HEK293 (cell line): ENCODE results near the gene RFNG.

Experiments used
- GFI1B ChIP-seq: fragments of 450-650 bp; formaldehyde crosslinking; IDR thresholded peaks from 2 replicates; pipeline ENCODE4 v1.5.1; 2016; ENCODE audit warnings: missing biosample characterization, missing genetic modification characterization
- GLIS1 ChIP-seq: fragments of 450-650 bp; formaldehyde crosslinking; IDR thresholded peaks from 2 replicates; pipeline ENCODE4 v1.5.1; 2016; ENCODE audit warnings: missing biosample characterization, missing genetic modification characterization
- KLF9 ChIP-seq: fragments of 450-650 bp; formaldehyde crosslinking; IDR thresholded peaks from 2 replicates; pipeline ENCODE4 v1.5.1; 2016; ENCODE audit warnings: missing biosample characterization, missing genetic modification characterization, low read depth
- SCRT1 ChIP-seq: fragments of 450-650 bp; formaldehyde crosslinking; IDR thresholded peaks from 2 replicates; pipeline ENCODE4 v1.5.1; 2016; ENCODE audit warnings: missing biosample characterization, missing genetic modification characterization, borderline replicate concordance
- SCRT2 ChIP-seq: fragments of 450-650 bp; formaldehyde crosslinking; IDR thresholded peaks from 2 replicates; pipeline ENCODE4 v1.5.1; 2016; ENCODE audit warnings: missing biosample characterization, missing genetic modification characterization
- TCF7L2 ChIP-seq: IDR thresholded peaks from 2 replicates; pipeline ENCODE4 v1.6.1; 2011; ENCODE audit warnings: low read depth, mild to moderate bottlenecking, inconsistent platforms, low read length, moderate library complexity, borderline replicate concordance
- TSHZ1 ChIP-seq: fragments of 450-650 bp; formaldehyde crosslinking; IDR thresholded peaks from 2 replicates; pipeline ENCODE4 v1.5.1; 2016; ENCODE audit warnings: missing biosample characterization, missing genetic modification characterization, borderline replicate concordance
- YY2 ChIP-seq: fragments of 450-650 bp; formaldehyde crosslinking; IDR thresholded peaks from 2 replicates; pipeline ENCODE4 v1.5.1; 2016; ENCODE audit warnings: missing biosample characterization, missing genetic modification characterization
- ZBTB1 ChIP-seq: fragments of 450-650 bp; formaldehyde crosslinking; IDR thresholded peaks from 2 replicates; pipeline ENCODE4 v1.5.1; 2016; ENCODE audit warnings: missing biosample characterization, missing genetic modification characterization
- ZBTB11 ChIP-seq: fragments of 450-650 bp; formaldehyde crosslinking; conservative IDR thresholded peaks from 2 replicates; pipeline ENCODE4 v1.5.1; 2016; ENCODE audit warnings: low read depth, missing biosample characterization, missing genetic modification characterization
- ZBTB7A ChIP-seq: fragments of 450-650 bp; formaldehyde crosslinking; IDR thresholded peaks from 2 replicates; pipeline ENCODE4 v1.5.1; 2016; ENCODE audit warnings: low read depth, missing biosample characterization, missing genetic modification characterization
- ZNF121 ChIP-seq: fragments of 450-650 bp; formaldehyde crosslinking; IDR thresholded peaks from 2 replicates; pipeline ENCODE4 v1.5.1; 2016; ENCODE audit warnings: missing biosample characterization, missing genetic modification characterization
- ZNF184 ChIP-seq: fragments of 450-650 bp; IDR thresholded peaks from 2 replicates; pipeline ENCODE4 v1.5.1; 2018; ENCODE audit warnings: missing biosample characterization, mild to moderate bottlenecking, missing genetic modification characterization
- ZNF24 ChIP-seq: fragments of 450-650 bp; formaldehyde crosslinking; IDR thresholded peaks from 2 replicates; pipeline ENCODE4 v1.5.1; 2016; ENCODE audit warnings: missing biosample characterization, missing genetic modification characterization
- ZNF248 ChIP-seq: fragments of 450-650 bp; formaldehyde crosslinking; IDR thresholded peaks from 2 replicates; pipeline ENCODE4 v1.5.1; 2017; ENCODE audit warnings: missing biosample characterization, missing genetic modification characterization
- ZNF341 ChIP-seq: fragments of 450-650 bp; formaldehyde crosslinking; IDR thresholded peaks from 2 replicates; pipeline ENCODE4; 2016; ENCODE audit warnings: low read depth, missing biosample characterization, missing genetic modification characterization
- ZNF350 ChIP-seq: fragments of 450-650 bp; formaldehyde crosslinking; IDR thresholded peaks from 2 replicates; pipeline ENCODE4 v1.5.0; 2017; ENCODE audit warnings: missing biosample characterization, mild to moderate bottlenecking, missing genetic modification characterization
- ZNF366 ChIP-seq: fragments of 450-650 bp; formaldehyde crosslinking; conservative IDR thresholded peaks from 2 replicates; pipeline ENCODE4 v1.5.1; 2016; ENCODE audit warnings: missing biosample characterization, missing genetic modification characterization
- ZNF426 ChIP-seq: fragments of 450-650 bp; formaldehyde crosslinking; IDR thresholded peaks from 2 replicates; pipeline ENCODE4 v1.5.1; 2017; ENCODE audit warnings: missing biosample characterization, missing genetic modification characterization, mild to moderate bottlenecking, inconsistent platforms, moderate library complexity
- ZNF433 ChIP-seq: fragments of 450-650 bp; formaldehyde crosslinking; IDR thresholded peaks from 2 replicates; pipeline ENCODE4 v1.5.1; 2016; ENCODE audit warnings: missing biosample characterization, missing genetic modification characterization, low read depth
- ZNF48 ChIP-seq: fragments of 450-650 bp; formaldehyde crosslinking; IDR thresholded peaks from 2 replicates; pipeline ENCODE4 v1.5.1; 2016; ENCODE audit warnings: missing biosample characterization, missing genetic modification characterization
- ZNF521 ChIP-seq: fragments of 450-650 bp; formaldehyde crosslinking; IDR thresholded peaks from 2 replicates; pipeline ENCODE4 v1.5.1; 2017; ENCODE audit warnings: missing biosample characterization, mild to moderate bottlenecking, missing genetic modification characterization
- ZNF558 ChIP-seq: fragments of 450-650 bp; formaldehyde crosslinking; IDR thresholded peaks from 2 replicates; pipeline ENCODE4 v1.5.1; 2016; ENCODE audit warnings: missing biosample characterization, missing genetic modification characterization
- ZNF571 ChIP-seq: fragments of 450-650 bp; formaldehyde crosslinking; IDR thresholded peaks from 2 replicates; pipeline ENCODE4 v1.5.0; 2017; ENCODE audit warnings: missing biosample characterization, missing genetic modification characterization
- ZNF658 ChIP-seq: fragments of 450-650 bp; formaldehyde crosslinking; IDR thresholded peaks from 2 replicates; pipeline ENCODE4; 2016; ENCODE audit warnings: missing biosample characterization, missing genetic modification characterization
- ZNF660 ChIP-seq: fragments of 450-650 bp; IDR thresholded peaks from 2 replicates; pipeline ENCODE4 v1.5.1; 2018; ENCODE audit warnings: missing biosample characterization, mild to moderate bottlenecking, missing genetic modification characterization
- ZNF670 ChIP-seq: fragments of 450-650 bp; formaldehyde crosslinking; IDR thresholded peaks from 2 replicates; pipeline ENCODE4 v1.5.1; 2016; ENCODE audit warnings: missing biosample characterization, missing genetic modification characterization, low read depth
- ZNF677 ChIP-seq: fragments of 450-650 bp; IDR thresholded peaks from 2 replicates; pipeline ENCODE4 v1.5.0; 2018; ENCODE audit warnings: missing biosample characterization, mild to moderate bottlenecking, missing genetic modification characterization, moderate library complexity
- ZNF768 ChIP-seq: fragments of 450-650 bp; formaldehyde crosslinking; IDR thresholded peaks from 2 replicates; pipeline ENCODE4 v1.5.1; 2018; ENCODE audit warnings: missing biosample characterization, mild to moderate bottlenecking, missing genetic modification characterization
- ZNF776 ChIP-seq: fragments of 450-650 bp; formaldehyde crosslinking; IDR thresholded peaks from 2 replicates; pipeline ENCODE4 v1.5.0; 2017; ENCODE audit warnings: missing biosample characterization, missing genetic modification characterization, borderline replicate concordance
- ZSCAN23 ChIP-seq: fragments of 450-650 bp; formaldehyde crosslinking; IDR thresholded peaks from 2 replicates; pipeline ENCODE4 v1.5.1; 2016; ENCODE audit warnings: missing biosample characterization, missing genetic modification characterization
- TF ChIP-seq, protein P1 (sequence below): fragments of 450-650 bp; formaldehyde crosslinking; IDR thresholded peaks from 2 replicates; pipeline ENCODE4 v1.5.1; 2016; ENCODE audit warnings: missing biosample characterization, missing genetic modification characterization
- TF ChIP-seq, protein P2 (sequence below): fragments of 450-650 bp; formaldehyde crosslinking; IDR thresholded peaks from 2 replicates; pipeline ENCODE4 v1.5.1; 2017; ENCODE audit warnings: missing biosample characterization, missing genetic modification characterization

Gene RFNG

DNA sequence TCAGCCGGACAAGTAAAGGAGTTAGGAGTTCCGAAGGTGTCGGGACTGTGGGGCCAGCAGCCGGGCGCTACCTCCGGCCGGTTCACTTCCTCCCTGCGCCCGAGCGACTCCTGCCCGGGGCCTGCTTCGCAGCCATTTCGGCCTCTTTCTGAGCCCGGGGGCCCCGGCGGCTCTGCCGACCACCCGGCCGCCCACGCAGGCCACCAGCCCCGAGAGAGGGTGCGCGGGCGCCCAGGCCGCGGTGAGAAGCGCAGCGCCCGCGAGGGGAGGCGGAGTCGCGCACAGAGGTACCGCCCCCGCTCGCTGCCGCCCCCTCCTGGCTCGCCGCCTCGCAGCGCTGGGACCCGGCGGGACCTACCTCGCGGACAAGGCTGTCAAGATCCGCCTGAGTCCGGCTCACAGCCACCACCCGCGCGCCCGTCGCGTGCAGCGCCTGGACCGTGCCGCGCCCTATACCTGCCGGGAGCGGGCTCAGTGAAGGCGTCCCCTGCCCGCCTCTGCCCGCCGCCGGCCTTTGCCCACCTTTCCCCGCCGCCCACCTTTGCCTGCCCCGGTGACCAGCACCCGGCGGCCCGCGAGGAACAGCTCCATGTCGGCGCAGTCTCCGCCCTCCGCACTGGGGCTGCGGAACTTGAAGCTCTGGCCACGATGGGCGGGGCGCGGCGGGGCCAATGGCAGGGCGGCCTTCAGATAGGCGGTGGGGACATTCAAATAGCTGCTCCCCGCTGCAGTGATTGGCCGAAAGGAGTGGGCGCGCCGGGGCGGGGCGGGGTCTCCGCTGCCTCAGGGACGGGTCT is 14.3 kb downstream of the RFNG start, which contains the start of gene DCXR (continued):
- TF ChIP-seq ZBTB11 (tag by site-specific recombination) (peak; percentile 78), ZNF121 (tag by site-specific recombination) (no peak), ZNF24 (no peak; the same call in 1 of the 2 replicates), ZNF48 (no peak), ZNF571 (tag by site-specific recombination) (no peak), GFI1B (tag by site-specific recombination) (no peak), ZNF426 (tag by site-specific recombination) (no peak), ZSCAN23 (tag by site-specific recombination) (no peak), ZNF521 (tag by site-specific recombination) (no peak), TSHZ1 (tag by site-specific recombination) (no peak), ZNF660 (peak; percentile 88), ZNF768 (tag by site-specific recombination) (no peak; the same call in 1 of the 2 replicates), KLF9 (peak; percentile 81), ZNF248 (no peak), ZNF433 (tag by site-specific recombination) (no peak), ZNF670 (tag by site-specific recombination) (no peak), ZNF677 (tag by site-specific recombination) (0 out of 2 replicates have a peak, but pooled peaks have one; percentile 25), ZNF776 (no peak), TCF7L2 (no peak), ZNF558 (tag by site-specific recombination) (no peak), GLIS1 (tag by site-specific recombination) (peak; percentile 69), ZNF350 (tag by site-specific recombination) (no peak), ZNF184 (tag by site-specific recombination) (no peak), ZBTB7A (tag by site-specific recombination) (no peak; the same call in 1 of the 2 replicates), ZBTB1 (tag by site-specific recombination) (no peak), ZNF658 (tag by site-specific recombination) (no peak), SCRT2 (no peak), SCRT1 (tag by site-specific recombination) (no peak), YY2 (tag by site-specific recombination) (no peak), ZNF366 (tag by site-specific recombination) (no peak), ZNF341 (tag by site-specific recombination) (peak; percentile 91)
- TF ChIP-seq, protein P1, sequence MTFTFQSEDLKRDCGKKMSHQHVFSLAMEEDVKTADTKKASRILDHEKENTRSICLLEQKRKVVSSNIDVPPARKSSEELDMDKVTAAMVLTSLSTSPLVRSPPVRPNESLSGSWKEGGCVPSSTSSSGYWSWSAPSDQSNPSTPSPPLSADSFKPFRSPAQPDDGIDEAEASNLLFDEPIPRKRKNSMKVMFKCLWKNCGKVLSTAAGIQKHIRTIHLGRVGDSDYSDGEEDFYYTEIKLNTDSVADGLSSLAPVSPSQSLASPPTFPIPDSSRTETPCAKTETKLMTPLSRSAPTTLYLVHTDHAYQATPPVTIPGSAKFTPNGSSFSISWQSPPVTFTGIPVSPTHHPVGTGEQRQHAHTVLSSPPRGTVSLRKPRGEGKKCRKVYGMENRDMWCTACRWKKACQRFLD (tag by site-specific recombination): no peak
- TF ChIP-seq, protein P2, sequence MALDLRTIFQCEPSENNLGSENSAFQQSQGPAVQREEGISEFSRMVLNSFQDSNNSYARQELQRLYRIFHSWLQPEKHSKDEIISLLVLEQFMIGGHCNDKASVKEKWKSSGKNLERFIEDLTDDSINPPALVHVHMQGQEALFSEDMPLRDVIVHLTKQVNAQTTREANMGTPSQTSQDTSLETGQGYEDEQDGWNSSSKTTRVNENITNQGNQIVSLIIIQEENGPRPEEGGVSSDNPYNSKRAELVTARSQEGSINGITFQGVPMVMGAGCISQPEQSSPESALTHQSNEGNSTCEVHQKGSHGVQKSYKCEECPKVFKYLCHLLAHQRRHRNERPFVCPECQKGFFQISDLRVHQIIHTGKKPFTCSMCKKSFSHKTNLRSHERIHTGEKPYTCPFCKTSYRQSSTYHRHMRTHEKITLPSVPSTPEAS (tag by site-specific recombination): no peak
